ENCODE results near the gene PTPRN2.

Gene PTPRN2

GRCh38 chr7:157884461-157885062, 703.1 kb downstream of the PTPRN2 start:
- no peak for DNase-seq

- DNase-seq: no peak
Observed at GRCh38 chr7:157881048-157881771, 706.4 kb downstream of the PTPRN2 start.

GRCh38 chr7:157879391-157879790, 708.2 kb downstream of the PTPRN2 start:
- DNase-seq: no peak

GRCh38 chr7:157877298-157878090, 710.1 kb downstream of the PTPRN2 start:
- no peak for DNase-seq

- no peak for DNase-seq
Observed at GRCh38 chr7:157876469-157877285, 710.9 kb downstream of the PTPRN2 start.

GRCh38 chr7:157875230-157876179, 712.1 kb downstream of the PTPRN2 start:
- DNase-seq: peak; percentile 26

GRCh38 chr7:157874870-157875229, 712.8 kb downstream of the PTPRN2 start:
- no peak for DNase-seq

GRCh38 chr7:157874208-157874816, 713.3 kb downstream of the PTPRN2 start:
- DNase-seq: no peak

GRCh38 chr7:157873664-157874063, 714.0 kb downstream of the PTPRN2 start:
- DNase-seq: no peak

- no peak for DNase-seq
Observed at GRCh38 chr7:157873181-157873580, 714.4 kb downstream of the PTPRN2 start.

- DNase-seq: no peak
Observed at GRCh38 chr7:157872447-157872846, 715.2 kb downstream of the PTPRN2 start.

GRCh38 chr7:157871681-157872080, 715.9 kb downstream of the PTPRN2 start:
- no peak for DNase-seq

GRCh38 chr7:157870644-157871290, 716.9 kb downstream of the PTPRN2 start:
- DNase-seq: no peak

GRCh38 chr7:157869793-157870192, 717.8 kb downstream of the PTPRN2 start:
- DNase-seq: no peak

- DNase-seq: no peak
Observed at GRCh38 chr7:157867685-157868305, 719.8 kb downstream of the PTPRN2 start.

GRCh38 chr7:157866336-157866924, 721.2 kb downstream of the PTPRN2 start:
- no peak for DNase-seq

- no peak for DNase-seq
Observed at GRCh38 chr7:157865351-157866165, 722.1 kb downstream of the PTPRN2 start.

- no peak for DNase-seq
Observed at GRCh38 chr7:157864911-157865310, 722.7 kb downstream of the PTPRN2 start.

Measured in effector CD4-positive, alpha-beta T cell (primary cell).